ENCODE results near the gene CENPVL3. TPM values are rescaled to one million over a fixed set of nuclear protein-coding genes. Genes with fewer than 3 reads are reported as not detected.

Gene CENPVL3
- total RNA-seq = not detected in 2 replicates

DNA sequence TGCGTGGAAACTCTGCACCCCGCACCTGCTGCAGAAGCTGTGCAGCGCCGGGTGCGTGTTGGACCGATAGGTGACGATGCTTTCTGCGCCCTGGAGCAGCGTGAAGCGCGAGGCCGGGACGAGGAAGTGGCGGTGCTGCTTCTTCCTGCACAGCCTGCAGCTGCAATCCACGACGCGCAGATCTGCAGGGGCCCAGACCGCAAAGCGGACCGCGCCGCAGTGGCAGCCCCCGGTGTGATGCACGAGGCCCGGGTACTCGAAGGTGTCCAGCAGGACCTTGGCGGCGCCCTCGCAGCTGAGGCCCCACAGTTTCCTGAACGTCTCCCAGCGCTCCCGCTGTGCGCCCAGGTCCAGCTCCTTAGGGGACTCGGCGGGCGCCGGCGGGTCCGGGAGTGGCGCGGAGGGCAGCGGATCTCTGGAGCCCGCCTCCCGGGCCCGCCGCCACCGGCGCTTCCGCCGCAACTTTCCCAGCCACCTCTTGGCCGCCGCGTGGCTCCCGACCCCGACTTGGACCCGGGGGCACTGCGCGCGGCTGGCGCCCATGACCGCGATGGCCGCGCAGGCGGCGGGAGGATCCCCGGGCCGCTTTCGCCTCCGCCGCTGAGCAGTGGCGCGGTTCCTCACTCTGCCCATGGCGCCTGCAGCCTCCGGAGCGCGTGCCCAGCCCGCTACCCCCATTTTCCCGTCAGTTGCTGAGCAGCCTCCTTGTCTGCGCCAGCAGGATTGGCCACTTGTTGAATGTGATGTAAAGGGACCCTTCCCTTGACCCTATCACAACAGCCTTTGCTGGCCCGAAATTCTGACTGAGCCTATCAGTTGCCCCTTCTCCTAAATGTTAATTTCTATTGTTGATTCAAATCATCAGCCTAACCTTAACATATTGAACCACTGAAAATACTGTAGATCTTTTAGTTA is at the start of gene CENPVL3:
Gene CENPVL3, minus strand, starts transcription at position 672 of the 915 bp plus-strand sequence. Its CDS starts 39 bp downstream, at position 633.

Other genes with a start within 250 kb of the CENPVL3 start
- gene NUDT11, start 122.3 kb downstream of the CENPVL3 start, total RNA-seq = 10.1 and 13.0 TPM in 2 replicates
- not detected in 2 replicates for gene CENPVL2, start 63.9 kb upstream of the CENPVL3 start, total RNA-seq
- not detected in 2 replicates for gene CENPVL1, start 91.6 kb upstream of the CENPVL3 start, total RNA-seq
- 4.6 and 6.7 TPM in 2 replicates for gene GSPT2, start 124.5 kb upstream of the CENPVL3 start, total RNA-seq

Data from myometrial cell (primary cell).